Breast epithelium (tissue), 4 donors: Measurements from ENCODE around the gene LMX1B. TPM values are rescaled to one million over a fixed set of nuclear protein-coding genes. Genes with fewer than 3 reads are reported as not detected.

ENCODE experiments used
- DNase-seq, 2 donors: peaks; one replicate each; pipeline ENCODE4 v3.0.0-alpha.2; 2019; ENCODE audit warnings: low spot score in 2 of 2
- H3K27ac ChIP-seq, 2 donors: fragments of 200-600 bp; sonication (generic) in 1 of 2; one replicate each; pipeline ENCODE4 v1.5.1; 2016 to 2019; ENCODE audit warnings: mild to moderate bottlenecking in 1 of 2
- H3K27me3 ChIP-seq, 2 donors: fragments of 200-600 bp; sonication (generic) in 1 of 2; one replicate each; pipeline versions ENCODE4 v1.5.1 to v1.6.0; 2017 to 2019; ENCODE audit warnings: control low read depth in 1 of 2, mild to moderate bottlenecking in 1 of 2
- H3K36me3 ChIP-seq: fragments of 200-600 bp; one replicate; pipeline ENCODE4 v1.5.1; 2019
- H3K4me1 ChIP-seq, 2 donors: fragments of 200-600 bp; sonication (generic); one replicate each; pipeline ENCODE4 v1.5.1; 2016 to 2019; ENCODE audit warnings: control low read depth in 1 of 2
- H3K4me3 ChIP-seq, 3 donors: fragments of 200-600 bp; sonication (generic); 1 replicate in 2 of 3; 2 replicates in 1 of 3; pipeline ENCODE4 v1.5.1; 2016 to 2019; ENCODE audit warnings: mild to moderate bottlenecking in 3 of 3, moderate library complexity in 2 of 3
- H3K9me3 ChIP-seq, 2 donors: fragments of 200-600 bp; sonication (generic) in 1 of 2; one replicate each; pipeline ENCODE4 v1.5.1; 2016 to 2019; ENCODE audit warnings: control low read depth in 1 of 2
- POLR2A ChIP-seq: fragments of 450-650 bp; IDR thresholded peaks from one replicate; pipeline ENCODE4 v1.6.1; 2016; ENCODE audit warnings: antibody characterized with exemption, mild to moderate bottlenecking, moderate library complexity
- POLR2AphosphoS5 ChIP-seq, 3 donors: sonication (generic); formaldehyde crosslinking; IDR thresholded peaks; one replicate each; pipeline ENCODE4 v1.6.1; 2017; ENCODE audit warnings: antibody characterized with exemption in 3 of 3
- intact Hi-C: fragments of 100-400 bp; cut with DNase I; formaldehyde crosslinking; loops from one replicate; pipeline ENCODE4 v1.15.1; 2023; ENCODE audit warnings: low total_unique reads
- total RNA-seq, 3 donors: library from RNA; depleted of rRNA; stranded (reverse); fragments of >200 nt; gene quantifications; one replicate each; pipeline ENCODE4 v1.1.0, GENCODE V29; 2016
- TF ChIP-seq, protein P1 (sequence below), 3 donors: fragments of 450-650 bp; IDR thresholded peaks; one replicate each; pipeline ENCODE4 v1.5.1; 2016 to 2017; ENCODE audit warnings: antibody characterized with exemption in 3 of 3, mild to moderate bottlenecking in 3 of 3, moderate library complexity in 3 of 3

Gene LMX1B
- total RNA-seq, 3 donors from 2014 or later = 0.16 to 20.3 (median 9.2) TPM

DNA sequence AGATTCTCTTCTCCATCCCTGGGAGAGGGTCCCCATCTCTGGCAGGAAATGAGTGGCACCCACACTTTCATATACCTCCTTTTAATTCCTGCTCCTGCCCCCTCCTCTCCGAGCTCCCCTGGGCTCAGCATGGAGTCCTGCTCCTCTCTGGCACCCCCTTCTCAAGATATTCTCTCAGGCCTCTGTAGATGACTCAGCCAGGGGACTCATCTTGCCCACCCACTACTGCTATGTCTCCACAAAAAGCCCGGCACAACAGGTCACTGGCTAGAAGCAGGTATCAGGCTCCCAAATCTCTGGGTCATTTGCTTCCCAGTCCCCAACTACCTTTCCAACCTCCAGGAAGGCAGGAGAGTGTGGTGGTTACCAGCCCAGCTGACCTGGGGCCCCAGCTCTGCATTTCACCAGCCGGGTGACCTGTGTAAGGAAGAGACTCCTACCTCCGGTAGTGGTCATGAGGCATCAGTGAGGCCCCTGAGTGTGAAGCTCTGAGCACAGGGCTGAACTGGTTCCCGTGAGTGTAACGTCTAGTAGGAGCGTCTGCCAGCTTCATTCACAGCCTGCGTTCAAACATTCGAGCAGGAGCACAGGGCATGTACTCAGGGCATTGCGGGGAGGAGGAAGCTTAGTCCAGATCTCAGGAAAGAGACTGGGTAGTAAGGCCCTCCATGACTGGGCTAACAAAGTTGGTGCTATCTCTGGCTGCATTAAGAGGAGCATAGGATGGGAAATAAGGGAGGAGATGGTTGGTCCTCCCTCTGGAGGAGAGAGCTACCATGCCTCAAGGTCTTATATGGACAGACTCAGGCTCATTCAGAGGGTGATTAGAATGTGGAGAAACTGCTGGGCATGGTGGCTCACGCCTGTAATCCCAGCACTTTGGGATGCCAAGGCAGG is 63.7 kb downstream of the LMX1B start:
- H3K27ac ChIP-seq = peak overlapping the region; percentile 60 to 69
- TF ChIP-seq POLR2AphosphoS5 (IDR thresholded peaks at IDR 0.05) (no peak), POLR2A (no peak)
- TF ChIP-seq, protein P1, sequence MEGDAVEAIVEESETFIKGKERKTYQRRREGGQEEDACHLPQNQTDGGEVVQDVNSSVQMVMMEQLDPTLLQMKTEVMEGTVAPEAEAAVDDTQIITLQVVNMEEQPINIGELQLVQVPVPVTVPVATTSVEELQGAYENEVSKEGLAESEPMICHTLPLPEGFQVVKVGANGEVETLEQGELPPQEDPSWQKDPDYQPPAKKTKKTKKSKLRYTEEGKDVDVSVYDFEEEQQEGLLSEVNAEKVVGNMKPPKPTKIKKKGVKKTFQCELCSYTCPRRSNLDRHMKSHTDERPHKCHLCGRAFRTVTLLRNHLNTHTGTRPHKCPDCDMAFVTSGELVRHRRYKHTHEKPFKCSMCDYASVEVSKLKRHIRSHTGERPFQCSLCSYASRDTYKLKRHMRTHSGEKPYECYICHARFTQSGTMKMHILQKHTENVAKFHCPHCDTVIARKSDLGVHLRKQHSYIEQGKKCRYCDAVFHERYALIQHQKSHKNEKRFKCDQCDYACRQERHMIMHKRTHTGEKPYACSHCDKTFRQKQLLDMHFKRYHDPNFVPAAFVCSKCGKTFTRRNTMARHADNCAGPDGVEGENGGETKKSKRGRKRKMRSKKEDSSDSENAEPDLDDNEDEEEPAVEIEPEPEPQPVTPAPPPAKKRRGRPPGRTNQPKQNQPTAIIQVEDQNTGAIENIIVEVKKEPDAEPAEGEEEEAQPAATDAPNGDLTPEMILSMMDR (IDR thresholded peaks at IDR 0.05) = no peak
- H3K9me3 ChIP-seq = no peaks in the 10 kb centered on the region
- peaks cover under 1 to 7% of the 10 kb centered on the region in 2 donors for H3K4me1 ChIP-seq
- intact Hi-C loops = no loop called here
- DNase-seq = no peak
- H3K4me3 ChIP-seq = peak overlapping the region in 1 of 3 donors; percentile 12
- no peaks in the 10 kb centered on the region for H3K36me3 ChIP-seq
- H3K27me3 ChIP-seq = peaks cover 0 to 5% of the 10 kb centered on the region in 2 donors

DNA sequence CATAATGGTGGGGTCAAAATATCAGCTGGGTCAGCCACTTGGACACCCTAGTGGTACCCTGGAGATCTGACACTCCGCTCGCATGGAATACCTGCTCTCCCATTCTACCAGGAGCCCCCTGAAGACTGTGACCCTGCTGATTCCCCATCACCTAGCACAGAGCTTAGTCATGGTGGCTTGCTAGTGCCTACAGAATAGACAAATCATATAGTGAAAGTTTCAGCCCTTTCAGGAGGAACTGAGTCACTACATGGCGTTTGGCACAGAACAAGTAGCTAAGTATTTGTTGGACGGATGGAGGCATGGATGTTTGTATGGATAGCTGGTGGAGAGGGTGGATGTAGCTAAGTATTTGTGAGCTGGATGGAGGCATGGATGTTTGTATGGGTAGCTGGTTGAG is 65.3 kb downstream of the LMX1B start:
- DNase-seq = no peak
- Histone ChIP-seq H3K27me3 (peaks cover 0 to 5% of the 10 kb centered on the region in 2 donors), H3K27ac (no peak overlapping the region), H3K4me3 (no peak overlapping the region), H3K36me3 (no peaks in the 10 kb centered on the region), H3K4me1 (no peaks in the 10 kb centered on the region), H3K9me3 (no peaks in the 10 kb centered on the region)
- intact Hi-C loops = no loop called here
- TF ChIP-seq, protein P1 (IDR thresholded peaks at IDR 0.05) = no peak
- TF ChIP-seq POLR2A (no peak), POLR2AphosphoS5 (IDR thresholded peaks at IDR 0.05) (no peak)

DNA sequence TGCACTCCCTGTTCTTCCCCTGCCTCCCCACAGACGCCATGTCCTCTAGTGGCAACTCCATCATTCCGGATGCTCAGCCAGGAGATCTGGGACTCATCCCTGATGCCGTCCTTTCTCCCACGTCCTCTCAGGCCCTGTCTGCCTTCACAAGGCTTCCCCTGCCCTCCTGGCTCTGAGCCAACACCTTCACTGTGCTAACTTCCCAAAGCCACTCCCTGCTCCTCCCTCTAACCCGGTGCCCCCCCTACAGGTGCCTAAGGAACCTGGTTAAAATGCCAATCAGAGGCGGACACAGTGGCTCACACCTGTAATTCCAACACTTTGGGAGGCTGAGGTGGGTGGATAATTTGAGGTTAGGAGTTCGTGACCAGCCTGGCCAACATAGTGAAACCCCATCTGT is 67.6 kb downstream of the LMX1B start:
- H3K36me3 ChIP-seq = no peaks in the 10 kb centered on the region
- intact Hi-C loops = no loop called here
- TF ChIP-seq POLR2AphosphoS5 (IDR thresholded peaks at IDR 0.05) (no peak), POLR2A (no peak)
- TF ChIP-seq, protein P1 (IDR thresholded peaks at IDR 0.05) = no peak
- no peaks in the 10 kb centered on the region for H3K9me3 ChIP-seq
- H3K4me1 ChIP-seq = no peaks in the 10 kb centered on the region
- no peak overlapping the region for H3K4me3 ChIP-seq
- DNase-seq = no peak
- no peak overlapping the region for H3K27ac ChIP-seq
- H3K27me3 ChIP-seq = no peaks in the 10 kb centered on the region

DNA sequence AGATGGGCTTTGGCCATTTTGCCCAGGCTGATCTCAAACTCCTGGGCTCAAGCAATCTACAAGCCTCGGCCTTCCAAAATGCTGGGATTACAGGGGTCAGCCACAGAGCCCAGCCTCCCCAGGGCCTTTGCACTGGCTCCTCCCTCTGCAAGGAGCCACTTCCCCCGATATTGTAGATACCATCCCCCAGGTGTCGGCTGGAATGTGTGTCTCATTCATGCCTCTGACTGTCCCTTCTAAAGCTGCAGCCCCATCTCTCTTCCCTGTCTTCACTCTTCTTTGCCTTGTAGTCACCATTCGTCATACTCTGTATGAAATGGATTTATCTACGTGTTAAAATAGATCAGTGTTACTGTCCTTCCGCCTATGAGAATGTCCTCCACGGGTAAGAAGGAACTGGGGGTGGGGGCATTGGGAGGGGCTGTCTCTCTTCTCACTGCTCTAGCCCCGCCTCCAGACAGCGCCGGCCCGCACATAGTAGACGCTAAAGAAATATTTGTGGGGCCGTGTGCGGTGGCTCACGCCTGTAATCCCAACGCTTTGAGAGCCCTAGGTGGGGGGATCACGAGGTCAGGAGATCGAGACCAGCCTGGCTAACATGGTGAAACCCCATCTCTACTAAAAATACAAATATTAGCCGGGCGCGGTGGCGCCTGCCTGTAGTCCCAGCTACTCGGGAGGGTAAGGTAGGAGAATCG is 68.5 kb downstream of the LMX1B start:
- TF ChIP-seq, protein P1 (IDR thresholded peaks at IDR 0.05) = no peak
- TF ChIP-seq POLR2AphosphoS5 (IDR thresholded peaks at IDR 0.05) (no peak), POLR2A (no peak)
- Histone ChIP-seq H3K36me3 (no peaks in the 10 kb centered on the region), H3K4me1 (no peaks in the 10 kb centered on the region), H3K9me3 (no peaks in the 10 kb centered on the region), H3K27ac (no peak overlapping the region), H3K27me3 (no peaks in the 10 kb centered on the region), H3K4me3 (no peak overlapping the region)
- intact Hi-C loops = no loop called here
- no peak for DNase-seq
